Measurements from ENCODE around the gene SH2B2. TPM values are rescaled to one million over a fixed set of nuclear protein-coding genes. Genes with fewer than 3 reads are reported as not detected.
"Not testable (repeated sequence)": the region's sequence is repeated elsewhere in the genome, so short reads cannot be mapped to it uniquely, and the experiment has no call there.

The SH2B2 gene
- total and polyA plus RNA-seq, 8 donors, result 3.1 to 8.2 (median 3.9) TPM

GRCh38 chr7:102330666-102331460 is 44.2 kb downstream of the SH2B2 start:
- H3K36me3 ChIP-seq; H3K9me3 ChIP-seq; H3K4me3 ChIP-seq; H3K27ac ChIP-seq; ATAC-seq; H3K4me1 ChIP-seq; intact Hi-C loops (cut with DNase I): not testable (repeated sequence)
- DNase-seq, result peak in 1 of 4 donors; percentile 20
- H3K27me3 ChIP-seq, result peaks cover 6 to 11% of the 10 kb centered on the region in 2 donors

GRCh38 chr7:102335574-102335973 is 48.9 kb downstream of the SH2B2 start:
- intact Hi-C loops (cut with DNase I); H3K4me3 ChIP-seq; H3K27me3 ChIP-seq; H3K36me3 ChIP-seq; H3K27ac ChIP-seq; H3K4me1 ChIP-seq; H3K9me3 ChIP-seq; DNase-seq; ATAC-seq: not testable (repeated sequence)

DNA sequence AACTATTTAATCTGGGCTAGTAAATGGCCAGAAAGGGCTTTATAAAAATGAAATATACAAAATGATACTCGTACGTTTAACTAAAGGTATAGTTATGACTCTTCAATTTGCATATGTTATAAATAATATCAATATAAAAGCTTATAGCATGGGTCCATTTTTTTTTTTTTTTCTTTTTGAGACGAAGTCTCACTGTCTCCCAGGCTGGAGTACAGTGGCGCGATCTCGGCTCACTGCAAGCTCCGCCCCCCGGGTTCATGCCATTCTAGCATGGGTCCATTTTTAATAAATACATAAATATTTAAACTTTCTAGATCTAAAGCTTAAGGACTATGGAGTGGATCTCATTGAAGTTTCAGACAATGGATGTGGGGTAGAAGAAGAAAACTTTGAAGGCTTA is 50.3 kb downstream of the SH2B2 start:
- intact Hi-C loops (cut with DNase I); ATAC-seq; H3K9me3 ChIP-seq: not testable (repeated sequence)

GRCh38 chr7:102337420-102337819 is 50.8 kb downstream of the SH2B2 start:
- intact Hi-C loops (cut with DNase I); H3K27ac ChIP-seq; DNase-seq; H3K27me3 ChIP-seq; H3K4me1 ChIP-seq; H3K4me3 ChIP-seq; ATAC-seq; H3K9me3 ChIP-seq; H3K36me3 ChIP-seq: not testable (repeated sequence)

More for the DNA sequence above, 50.3 kb downstream of the SH2B2 start:
- H3K4me1 ChIP-seq, H3K36me3 ChIP-seq, H3K27ac ChIP-seq, DNase-seq, H3K27me3 ChIP-seq, H3K4me3 ChIP-seq: not testable (repeated sequence)

DNA sequence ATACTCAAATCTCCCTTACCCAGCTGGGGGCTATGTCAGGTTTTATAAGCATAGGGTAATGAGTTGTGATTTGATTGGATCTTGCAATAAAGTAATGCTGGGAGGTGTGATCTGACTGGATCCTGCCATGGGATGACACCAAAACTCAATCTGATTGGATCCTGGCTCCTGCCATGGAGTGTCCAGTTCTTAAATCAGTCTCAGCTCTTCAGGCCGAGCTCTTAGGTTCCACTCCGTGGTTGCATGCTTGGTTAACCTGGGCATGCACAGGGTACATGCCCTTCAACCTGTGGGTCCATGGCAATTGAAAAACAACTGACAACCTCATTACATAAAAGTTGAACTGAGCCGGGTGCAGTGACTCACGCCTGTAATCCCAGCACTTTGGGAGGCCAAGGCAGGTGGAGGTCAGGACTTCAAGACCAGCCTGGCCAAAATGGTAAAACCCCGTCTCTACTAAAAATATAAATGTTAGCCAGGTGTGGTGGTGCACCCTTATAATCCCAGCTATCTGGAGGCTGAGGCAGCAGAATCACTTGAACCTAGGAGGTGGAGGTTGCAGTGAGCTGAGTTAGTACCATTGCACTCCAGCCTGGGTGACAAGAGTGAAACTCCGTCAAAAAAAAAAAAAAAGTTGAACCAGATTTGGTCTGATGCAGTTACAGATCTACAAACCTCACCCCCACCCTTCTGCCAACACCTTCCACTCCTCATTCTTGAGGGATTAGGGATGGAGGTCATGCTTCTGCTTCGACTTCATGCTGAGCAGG is 54.1 kb downstream of the SH2B2 start:
- H3K27ac ChIP-seq; ATAC-seq; H3K9me3 ChIP-seq; DNase-seq; intact Hi-C loops (cut with DNase I); H3K4me1 ChIP-seq; H3K27me3 ChIP-seq; H3K36me3 ChIP-seq; H3K4me3 ChIP-seq: not testable (repeated sequence)

GRCh38 chr7:102346983-102347382 is 60.3 kb downstream of the SH2B2 start:
- H3K4me1 ChIP-seq; DNase-seq; intact Hi-C loops (cut with DNase I); H3K9me3 ChIP-seq; ATAC-seq; H3K4me3 ChIP-seq; H3K27me3 ChIP-seq; H3K36me3 ChIP-seq; H3K27ac ChIP-seq: not testable (repeated sequence)

- ATAC-seq; H3K27me3 ChIP-seq; H3K4me1 ChIP-seq; H3K9me3 ChIP-seq; H3K36me3 ChIP-seq; H3K27ac ChIP-seq; intact Hi-C loops (cut with DNase I); DNase-seq; H3K4me3 ChIP-seq: not testable (repeated sequence)
These were observed 69.7 kb downstream of the SH2B2 start, which contains the start of gene SPDYE6 for GRCh38 chr7:102356344-102356743. TSS of gene SPDYE6 (minus strand) at chr7:102356444. CDS start at chr7:102356023, 421 bp downstream.

DNA sequence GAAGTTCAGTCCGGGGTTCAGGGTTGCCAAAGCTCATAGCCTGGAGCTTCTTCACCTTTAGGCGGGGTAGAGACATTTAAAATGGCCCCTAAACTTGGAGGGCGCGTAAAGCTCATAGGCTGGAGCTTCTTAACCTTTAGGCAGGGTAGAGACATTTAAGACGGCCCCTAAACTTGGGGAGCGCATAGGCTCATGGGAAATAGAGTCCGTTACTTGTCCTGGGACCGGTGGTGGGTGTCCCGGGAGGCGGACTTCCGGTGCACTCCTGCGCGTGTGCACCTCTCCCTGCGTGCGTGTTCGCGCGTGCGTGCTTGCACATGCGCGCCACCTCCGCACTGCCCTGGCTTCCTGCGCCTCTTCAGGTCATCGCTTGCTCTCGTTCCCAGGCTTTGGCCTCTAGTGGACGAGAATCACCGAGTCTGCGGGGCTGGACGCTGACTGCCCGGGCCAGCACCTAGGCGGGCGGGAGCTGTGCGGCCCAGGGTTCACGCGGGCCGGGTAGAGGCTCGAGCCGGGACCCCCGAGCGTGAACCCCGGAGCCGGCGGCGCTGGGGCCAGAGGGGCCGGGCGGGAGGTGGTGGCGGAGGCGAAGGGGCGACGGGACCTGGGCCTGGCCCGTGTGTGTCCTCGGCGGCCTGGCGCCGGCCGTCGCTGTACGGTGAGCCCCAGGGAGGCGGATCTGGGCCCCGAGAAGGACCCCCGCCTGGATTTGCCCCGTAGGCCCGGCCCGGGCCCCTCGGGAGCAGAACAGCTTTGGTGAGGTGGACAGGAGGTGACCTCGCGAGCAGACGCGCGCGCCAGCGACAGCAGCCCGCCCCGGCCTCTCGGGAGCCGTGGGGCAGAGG is 77.1 kb downstream of the SH2B2 start:
- peak; percentile 92 to 98 (median 97) for DNase-seq
- Histone ChIP-seq H3K27ac (peak overlapping the region; percentile 84 to 85), H3K4me3 (peak overlapping the region; percentile 67 to 89), H3K36me3 (peaks cover 0 to 14% of the 10 kb centered on the region in 2 donors)
- peak; percentile 100 for ATAC-seq
- H3K9me3 ChIP-seq; H3K4me1 ChIP-seq; intact Hi-C loops (cut with DNase I); H3K27me3 ChIP-seq: not testable (repeated sequence)

GRCh38 chr7:102364394-102364886 is 77.8 kb downstream of the SH2B2 start:
- Histone ChIP-seq H3K4me3 (peak overlapping the region; percentile 67 to 89), H3K27ac (peak overlapping the region; percentile 84 to 85), H3K36me3 (peaks cover 0 to 14% of the 10 kb centered on the region in 2 donors)
- H3K4me1 ChIP-seq; H3K9me3 ChIP-seq; H3K27me3 ChIP-seq; intact Hi-C loops (cut with DNase I); ATAC-seq; DNase-seq: not testable (repeated sequence)

DNA sequence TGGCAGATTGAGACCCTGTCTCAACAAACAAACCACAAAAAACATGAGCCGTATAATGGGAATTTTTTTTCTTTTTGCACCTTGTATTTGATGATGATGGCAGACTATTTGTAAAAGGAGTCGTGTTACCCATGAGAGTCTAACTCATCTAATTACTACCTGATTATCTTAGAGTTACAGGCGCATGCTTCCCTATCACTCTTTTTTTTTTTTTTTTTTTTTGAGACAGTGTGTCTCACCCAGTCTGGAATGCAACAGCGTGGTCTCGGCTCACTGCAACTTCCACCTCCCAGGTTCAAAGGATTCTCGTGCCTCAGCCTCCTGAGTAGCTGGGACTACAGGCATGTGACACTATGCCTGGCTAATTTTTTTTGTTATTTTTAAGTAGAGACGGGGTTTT is 78.7 kb downstream of the SH2B2 start:
- H3K36me3 ChIP-seq, result peaks cover 0 to 14% of the 10 kb centered on the region in 2 donors
- intact Hi-C loops (cut with DNase I); H3K9me3 ChIP-seq; H3K4me1 ChIP-seq; H3K27me3 ChIP-seq; H3K4me3 ChIP-seq; DNase-seq; ATAC-seq; H3K27ac ChIP-seq: not testable (repeated sequence)

DNA sequence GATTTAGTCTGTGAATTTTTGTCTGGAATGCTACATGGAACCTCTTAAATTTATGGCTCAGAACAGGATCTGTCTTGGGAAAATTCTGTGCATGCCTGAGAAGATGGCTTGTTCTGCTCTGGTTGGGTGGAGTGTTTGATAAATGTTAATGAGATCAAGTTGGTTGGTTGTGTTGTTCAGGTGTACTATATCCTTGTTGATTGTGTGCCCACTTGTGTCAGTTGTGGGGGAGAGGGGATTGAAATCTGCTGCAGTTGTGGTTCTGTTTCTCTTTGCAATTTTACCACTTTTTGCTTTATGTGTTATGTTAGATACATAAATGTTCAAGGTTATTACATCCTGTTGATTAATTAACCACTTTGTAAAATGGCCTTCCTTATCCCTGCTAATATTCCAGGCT is 83.4 kb downstream of the SH2B2 start:
- H3K27me3 ChIP-seq; H3K4me3 ChIP-seq; H3K9me3 ChIP-seq; intact Hi-C loops (cut with DNase I); DNase-seq; H3K27ac ChIP-seq; H3K4me1 ChIP-seq; ATAC-seq: not testable (repeated sequence)
- peaks cover 0 to 14% of the 10 kb centered on the region in 2 donors for H3K36me3 ChIP-seq
